Loucy (cell line): ENCODE measurements around the gene MCM3AP.

Experiments
- H2AFZ ChIP-seq: fragments of 200-600 bp; sonication (generic); 2 replicates; pipeline ENCODE4 v1.6.0; 2016; ENCODE audit warnings: antibody characterized with exemption, mild to moderate bottlenecking, low read length, moderate library complexity
- H3F3A ChIP-seq: fragments of 200-600 bp; 2 replicates; pipeline ENCODE4 v1.6.0; 2016; ENCODE audit warnings: antibody characterized with exemption, low read depth, mild to moderate bottlenecking
- H3K27me3 ChIP-seq: fragments of 200-600 bp; sonication (generic); 2 replicates; pipeline ENCODE4 v1.6.1; 2014; ENCODE audit warnings: low read length, mild to moderate bottlenecking; ENCODE audit not compliant: insufficient read depth, poor library complexity, severe bottlenecking
- H3K36me3 ChIP-seq: fragments of 200-600 bp; sonication (generic); 2 replicates; pipeline ENCODE4 v1.6.1; 2016; ENCODE audit warnings: low read length; ENCODE audit not compliant: insufficient read depth
- H3K4me1 ChIP-seq: fragments of 200-600 bp; sonication (generic); 2 replicates; pipeline ENCODE4 v1.5.1; 2014; ENCODE audit warnings: low read length, mild to moderate bottlenecking; ENCODE audit not compliant: insufficient read depth, poor library complexity, severe bottlenecking
- H3K4me2 ChIP-seq: fragments of 200-600 bp; sonication (generic); 2 replicates; pipeline ENCODE4 v1.6.0; 2014; ENCODE audit warnings: antibody characterized with exemption, low read length, low read depth, mild to moderate bottlenecking; ENCODE audit not compliant: poor library complexity, severe bottlenecking
- H3K4me3 ChIP-seq: fragments of 200-600 bp; sonication (generic); 2 replicates; pipeline ENCODE4 v1.5.1; 2014; ENCODE audit warnings: low read length, mild to moderate bottlenecking, mixed read lengths; ENCODE audit not compliant: poor library complexity, severe bottlenecking
- H3K79me2 ChIP-seq: fragments of 200-600 bp; sonication (generic); 2 replicates; pipeline ENCODE4 v1.6.1; 2014; ENCODE audit warnings: low read length; ENCODE audit not compliant: insufficient read depth
- H3K9ac ChIP-seq: fragments of 200-600 bp; sonication (generic); 2 replicates; pipeline ENCODE4 v1.6.0; 2014; ENCODE audit warnings: mild to moderate bottlenecking, low read depth, low read length, moderate library complexity; ENCODE audit not compliant: poor library complexity, severe bottlenecking
- H3K9me2 ChIP-seq: fragments of 200-600 bp; sonication (generic); replicated peaks from 2 replicates; pipeline ENCODE4 v1.6.1; 2016; ENCODE audit warnings: low read depth, low read length, mixed read lengths
- H3K9me3 ChIP-seq: fragments of 200-600 bp; sonication (generic); 2 replicates; pipeline ENCODE4 v1.6.1; 2014; ENCODE audit warnings: mild to moderate bottlenecking, antibody characterized with exemption, low read length, low read depth; ENCODE audit not compliant: insufficient read depth
- H4K20me1 ChIP-seq: fragments of 200-600 bp; sonication (generic); 2 replicates; pipeline ENCODE4 v1.6.0; 2014; ENCODE audit warnings: antibody characterized with exemption, low read length, mild to moderate bottlenecking; ENCODE audit not compliant: insufficient read depth, poor library complexity, severe bottlenecking
- CTCF ChIP-seq: fragments of 200-600 bp; sonication (generic); conservative IDR thresholded peaks from 2 replicates; pipeline ENCODE4 v1.5.1; 2014; ENCODE audit warnings: mild to moderate bottlenecking, antibody characterized with exemption, low read length
- EZH2phosphoT487 ChIP-seq: fragments of 200-600 bp; IDR thresholded peaks from 2 replicates; pipeline ENCODE4 v1.6.1; 2018; ENCODE audit warnings: antibody characterized with exemption, mild to moderate bottlenecking, moderate library complexity, borderline replicate concordance

Gene MCM3AP

DNA sequence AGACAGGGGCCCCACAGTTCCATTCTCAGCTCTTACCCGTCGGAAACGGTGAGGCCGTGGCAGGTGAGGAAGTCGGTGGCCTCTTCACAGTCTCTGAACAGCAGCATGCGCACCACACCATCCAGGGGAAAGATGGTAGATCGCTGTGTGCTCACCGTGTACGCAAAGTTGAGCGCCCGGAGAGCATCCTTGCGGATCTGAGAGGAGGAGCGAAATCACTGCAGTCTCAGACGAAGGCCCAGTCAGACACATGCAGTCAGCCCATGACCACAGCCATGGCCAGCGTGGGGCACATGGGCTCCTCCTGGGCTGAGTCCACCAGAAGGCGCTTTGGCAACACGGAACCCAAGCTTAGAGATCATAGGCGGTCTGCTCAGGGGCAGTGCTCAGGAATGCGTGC lies 18.5 kb downstream of the MCM3AP start:
- Histone ChIP-seq H3K27me3 (no peaks in the 10 kb centered on the region), H3K4me3 (no peak overlapping the region), H2AFZ (no peak overlapping the region), H4K20me1 (no peaks in the 10 kb centered on the region), H3K9me2 (no peaks in the 10 kb centered on the region), H3K4me1 (no peaks in the 10 kb centered on the region), H3K36me3 (peaks cover 44% of the 10 kb centered on the region; the same call in 1 of the 2 replicates), H3F3A (no peaks in the 10 kb centered on the region), H3K9me3 (no peaks in the 10 kb centered on the region), H3K9ac (no peak overlapping the region), H3K4me2 (no peak overlapping the region), H3K79me2 (no peaks in the 10 kb centered on the region)
- no peak for TF ChIP-seq EZH2phosphoT487
- TF ChIP-seq CTCF, result no peak

- Histone ChIP-seq H2AFZ (no peak overlapping the region), H4K20me1 (no peaks in the 10 kb centered on the region), H3K4me3 (no peak overlapping the region), H3K36me3 (peaks cover 40% of the 10 kb centered on the region; the same call in 1 of the 2 replicates), H3K27me3 (no peaks in the 10 kb centered on the region), H3K4me1 (no peaks in the 10 kb centered on the region), H3K9ac (no peak overlapping the region), H3K4me2 (no peak overlapping the region), H3K9me2 (no peaks in the 10 kb centered on the region), H3F3A (no peaks in the 10 kb centered on the region), H3K9me3 (no peaks in the 10 kb centered on the region), H3K79me2 (no peaks in the 10 kb centered on the region)
- TF ChIP-seq EZH2phosphoT487, result no peak
Observed at GRCh38 chr21:46265736-46266525, 19.5 kb downstream of the MCM3AP start.

DNA sequence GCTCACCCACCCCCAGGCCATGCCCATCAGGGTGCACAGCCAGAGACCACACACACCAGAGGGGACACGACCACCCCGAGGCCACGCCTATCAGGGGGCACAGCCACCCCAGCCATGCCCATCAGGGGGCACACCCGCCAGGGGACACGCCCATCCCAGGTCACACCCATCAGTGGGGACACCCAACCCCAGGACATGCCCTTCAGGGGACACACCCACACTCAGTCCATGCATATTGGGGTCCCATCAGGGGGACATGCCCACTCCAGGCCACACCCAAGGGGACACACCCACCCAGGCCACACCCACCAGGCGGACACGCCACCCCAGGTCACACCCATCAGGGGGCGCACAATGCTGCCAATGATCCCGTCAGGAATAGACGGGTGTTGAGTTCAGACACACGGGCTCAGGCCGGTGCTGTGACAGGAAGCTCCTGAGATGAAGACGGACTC lies 20.7 kb downstream of the MCM3AP start:
- H3F3A ChIP-seq, result no peaks in the 10 kb centered on the region
- TF ChIP-seq CTCF (no peak; the same call in 1 of the 2 replicates), EZH2phosphoT487 (no peak)
- H3K4me2 ChIP-seq, result no peak overlapping the region
- H3K27me3 ChIP-seq, result no peaks in the 10 kb centered on the region
- H3K9me2 ChIP-seq, result no peaks in the 10 kb centered on the region
- peaks cover 40% of the 10 kb centered on the region; the same call in 1 of the 2 replicates for H3K36me3 ChIP-seq
- no peak overlapping the region for H3K9ac ChIP-seq
- no peaks in the 10 kb centered on the region for H3K79me2 ChIP-seq
- H3K9me3 ChIP-seq, result no peaks in the 10 kb centered on the region
- H3K4me3 ChIP-seq, result no peak overlapping the region
- no peaks in the 10 kb centered on the region for H3K4me1 ChIP-seq
- no peaks in the 10 kb centered on the region for H4K20me1 ChIP-seq
- no peak overlapping the region for H2AFZ ChIP-seq
